ENCODE data around the gene CDKAL1. TPM values are rescaled to one million over a fixed set of nuclear protein-coding genes. Genes with fewer than 3 reads are reported as not detected.

CDKAL1 gene
- total and polyA plus RNA-seq, 2 donors (not counting 3 experiments of a cell fraction or from before 2014, with no cell fraction given) = 6.1 to 20.5 TPM

- Histone ChIP-seq H3K4me2 (ENCODE audit: insufficient read depth, low read length) (no peak overlapping the region), H3K36me3 (ENCODE audit: control insufficient read depth in 2 of 2, extremely low read depth in 1 of 2, insufficient read depth in 2 of 2, low read length in 2 of 2) (no peaks in the 10 kb centered on the region), H2AFZ (ENCODE audit: low read depth, low read length) (no peak overlapping the region), H3K4me1 (ENCODE audit: control insufficient read depth, extremely low read depth, insufficient read depth, low read length) (no peaks in the 10 kb centered on the region), H3K4me3 (replicated peaks in 1 of 3; ENCODE audit: insufficient read depth in 1 of 3, low read depth in 1 of 3, low read length in 3 of 3) (no peak overlapping the region), H4K20me1 (replicated peaks; ENCODE audit: control insufficient read depth, extremely low read depth, insufficient read depth, low read length) (no peaks in the 10 kb centered on the region), H3K79me2 (ENCODE audit: control insufficient read depth, insufficient read depth, low read length) (no peaks in the 10 kb centered on the region), H3K27me3 (ENCODE audit: control insufficient read depth in 2 of 2, insufficient read depth in 2 of 2, low read length in 2 of 2) (no peaks in the 10 kb centered on the region), H3K9me1 (replicated peaks; ENCODE audit: control insufficient read depth, extremely low read depth, insufficient read depth, low read length) (no peaks in the 10 kb centered on the region), H3K27ac (ENCODE audit: insufficient read depth, low read depth, low read length) (no peak overlapping the region), H3K9me3 (replicated peaks; ENCODE audit: control insufficient read depth, insufficient read depth, low read length) (no peaks in the 10 kb centered on the region), H3K9ac (replicated peaks; ENCODE audit: extremely low read depth, insufficient read depth, low read length) (no peak overlapping the region)
- no peak for DNase-seq (ENCODE audit: low read depth, low spot score)
- no peak for FAIRE-seq
- dilution Hi-C loops (cut with MboI; ENCODE audit: extremely low pct_ligation_motif_present, low sequenced_read_pairs) = no loop called here
- TF ChIP-seq GATA2 (IDR thresholded peaks at IDR 0.05; ENCODE audit: insufficient read depth, insufficient read length, low read depth, low read length) = no peak
- TF ChIP-seq, protein P1, sequence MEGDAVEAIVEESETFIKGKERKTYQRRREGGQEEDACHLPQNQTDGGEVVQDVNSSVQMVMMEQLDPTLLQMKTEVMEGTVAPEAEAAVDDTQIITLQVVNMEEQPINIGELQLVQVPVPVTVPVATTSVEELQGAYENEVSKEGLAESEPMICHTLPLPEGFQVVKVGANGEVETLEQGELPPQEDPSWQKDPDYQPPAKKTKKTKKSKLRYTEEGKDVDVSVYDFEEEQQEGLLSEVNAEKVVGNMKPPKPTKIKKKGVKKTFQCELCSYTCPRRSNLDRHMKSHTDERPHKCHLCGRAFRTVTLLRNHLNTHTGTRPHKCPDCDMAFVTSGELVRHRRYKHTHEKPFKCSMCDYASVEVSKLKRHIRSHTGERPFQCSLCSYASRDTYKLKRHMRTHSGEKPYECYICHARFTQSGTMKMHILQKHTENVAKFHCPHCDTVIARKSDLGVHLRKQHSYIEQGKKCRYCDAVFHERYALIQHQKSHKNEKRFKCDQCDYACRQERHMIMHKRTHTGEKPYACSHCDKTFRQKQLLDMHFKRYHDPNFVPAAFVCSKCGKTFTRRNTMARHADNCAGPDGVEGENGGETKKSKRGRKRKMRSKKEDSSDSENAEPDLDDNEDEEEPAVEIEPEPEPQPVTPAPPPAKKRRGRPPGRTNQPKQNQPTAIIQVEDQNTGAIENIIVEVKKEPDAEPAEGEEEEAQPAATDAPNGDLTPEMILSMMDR (IDR thresholded peaks at IDR 0.05; ENCODE audit: extremely low read depth in 1 of 2, insufficient read depth in 1 of 2, low read depth in 1 of 2, low read length in 2 of 2) = no peak
- TF ChIP-seq EZH2 (IDR thresholded peaks at IDR 0.05; ENCODE audit: borderline replicate concordance, low read depth, low read length, severe bottlenecking) = no peak
- no peak for TF ChIP-seq POLR2AphosphoS5 (IDR thresholded peaks at IDR 0.05; ENCODE audit: insufficient read depth, low read depth, low read length)
- TF ChIP-seq, protein P2, sequence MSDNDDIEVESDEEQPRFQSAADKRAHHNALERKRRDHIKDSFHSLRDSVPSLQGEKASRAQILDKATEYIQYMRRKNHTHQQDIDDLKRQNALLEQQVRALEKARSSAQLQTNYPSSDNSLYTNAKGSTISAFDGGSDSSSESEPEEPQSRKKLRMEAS (IDR thresholded peaks at IDR 0.05; ENCODE audit: insufficient read depth, insufficient read length) = no peak
- no TSS peak for BruUV-seq (replicated peaks)
- intact Hi-C loops (cut with micrococcal nuclease) = no loop called here
- ChIA-PET POLR2A (no interaction called here), CTCF (no interaction called here)
These were observed 729.5 kb downstream of the CDKAL1 start for GRCh38 chr6:21263531-21264287.
